CD4-positive, alpha-beta T cell (primary cell): ENCODE measurements around the gene THRB. TPM values are rescaled to one million over a fixed set of nuclear protein-coding genes. Genes with fewer than 3 reads are reported as not detected.

Experiments
- ATAC-seq: fragments of 200-7000 bp; cut with Tn5 transposase; one replicate; pipeline ENCODE4 v1.10.0; 2022; ENCODE audit warnings: mild to moderate bottlenecking; ENCODE audit not compliant: poor library complexity
- CTCF ChIA-PET: fragments of 350-600 bp; sonication (Branson Sonifier 250); formaldehyde crosslinking; loops from one replicate; lab custom pipeline; 2021; ENCODE audit warnings: antibody characterized with exemption, inconsistent platforms; lab: Charles Lee
- POLR2A ChIA-PET: fragments of 350-600 bp; sonication (Branson Sonifier 250); formaldehyde crosslinking; loops from one replicate; lab custom pipeline; 2021; ENCODE audit warnings: antibody characterized with exemption, inconsistent platforms; lab: Charles Lee
- DNase-seq, 14 experiments: peaks; one replicate each; pipeline ENCODE4 v3.0.0-alpha.2; 2013 to 2020; ENCODE audit warnings: mixed read lengths in 2 of 14
- H3K27ac ChIP-seq, 2 donors: one replicate each; pipeline versions ENCODE4 v1.5.1 to v1.7.0; 2013; ENCODE audit warnings: low read length in 2 of 2, low read depth in 1 of 2, mild to moderate bottlenecking in 1 of 2
- H3K27me3 ChIP-seq, 2 experiments: 1 replicate in 1 of 2; 2 replicates in 1 of 2; pipeline versions ENCODE4 v1.6.1 to v1.7.0; 2013; ENCODE audit warnings: low read length in 2 of 2, control low read depth in 1 of 2, mild to moderate bottlenecking in 1 of 2, moderate library complexity in 1 of 2; ENCODE audit not compliant: insufficient read depth in 2 of 2, control insufficient read depth in 1 of 2
- H3K36me3 ChIP-seq: one replicate; pipeline ENCODE4 v1.6.1; 2013; ENCODE audit warnings: low read length, control low read depth; ENCODE audit not compliant: insufficient read depth
- H3K4me1 ChIP-seq: one replicate; pipeline ENCODE4 v1.6.1; 2013; ENCODE audit warnings: low read length, control low read depth; ENCODE audit not compliant: insufficient read depth
- H3K4me3 ChIP-seq: one replicate; pipeline ENCODE4 v1.5.1; 2013; ENCODE audit warnings: mild to moderate bottlenecking, low read length, moderate library complexity
- H3K9me3 ChIP-seq, 2 experiments: 1 replicate in 1 of 2; 2 replicates in 1 of 2; pipeline versions ENCODE4 v1.6.1 to v1.7.0; 2013; ENCODE audit warnings: low read length in 2 of 2, mild to moderate bottlenecking in 2 of 2, control low read depth in 1 of 2, moderate library complexity in 1 of 2; ENCODE audit not compliant: control insufficient read depth in 1 of 2, insufficient read depth in 1 of 2
- H3K27ac Mint-ChIP-seq: one replicate; pipeline ENCODE4 v1.8.0; 2020; ENCODE audit warnings: mixed read lengths
- H3K27me3 Mint-ChIP-seq: one replicate; pipeline ENCODE4 v1.8.0; 2021; ENCODE audit warnings: mixed read lengths
- H3K36me3 Mint-ChIP-seq: one replicate; pipeline ENCODE4 v1.8.0; 2021; ENCODE audit warnings: low read depth, mixed read lengths
- H3K4me1 Mint-ChIP-seq: one replicate; pipeline ENCODE4 v1.8.0; 2021; ENCODE audit warnings: low read depth, mixed read lengths
- H3K4me3 Mint-ChIP-seq: one replicate; pipeline ENCODE4 v1.8.0; 2020; ENCODE audit warnings: mild to moderate bottlenecking, mixed read lengths
- H3K9me3 Mint-ChIP-seq: one replicate; pipeline ENCODE4 v1.8.0; 2020; ENCODE audit warnings: mixed read lengths
- CTCF ChIP-seq: fragments of 200-600 bp; IDR thresholded peaks from one replicate; pipeline ENCODE4 v1.8.0; 2022; ENCODE audit warnings: antibody characterized with exemption, mild to moderate bottlenecking
- intact Hi-C, 2 experiments: fragments of 100-400 bp; cut with DNase I in 1 of 2; cut with micrococcal nuclease in 1 of 2; formaldehyde crosslinking; loops; one replicate each; pipeline versions ENCODE4 v1.15.1 to v1.9.0; 2023 to 2025; cut with DNase I, micrococcal nuclease
- total RNA-seq, 174 experiments: library from RNA in 2 of 174; stranded (reverse) in 2 of 174; gene quantifications; one replicate each; pipeline ENCODE4 v1.2.3 and lab custom pipeline; 2021 to 2026

The THRB gene
- total RNA-seq, 2 experiments from 2014 or later, result not detected

- Mint-ChIP-seq H3K9me3 (no peaks in the 10 kb centered on the region), H3K4me3 (no peak overlapping the region), H3K36me3 (no peaks in the 10 kb centered on the region), H3K27me3 (no peaks in the 10 kb centered on the region), H3K27ac (no peak overlapping the region), H3K4me1 (no peaks in the 10 kb centered on the region)
- no peak for TF ChIP-seq CTCF
- DNase-seq, result peak in 3 of 14 experiments; percentile 6 to 38 (median 37)
- POLR2A ChIA-PET, result no interaction called here
- ATAC-seq, result no peak
- Histone ChIP-seq H3K4me1 (no peaks in the 10 kb centered on the region), H3K27me3 (no peaks in the 10 kb centered on the region), H3K4me3 (no peak overlapping the region), H3K9me3 (no peaks in the 10 kb centered on the region), H3K36me3 (no peaks in the 10 kb centered on the region), H3K27ac (no peak overlapping the region)
- CTCF ChIA-PET, result no interaction called here
- intact Hi-C loops, result no loop called here
Observed at GRCh38 chr3:24483873-24484272, 10.8 kb downstream of the THRB start.

- intact Hi-C loops, result no loop called here
- Mint-ChIP-seq H3K36me3 (no peaks in the 10 kb centered on the region), H3K27ac (no peak overlapping the region), H3K4me3 (no peak overlapping the region), H3K4me1 (no peaks in the 10 kb centered on the region), H3K9me3 (no peaks in the 10 kb centered on the region), H3K27me3 (no peaks in the 10 kb centered on the region)
- ATAC-seq (no peak), DNase-seq (no peak)
- CTCF ChIA-PET, result no interaction called here
- no peak for TF ChIP-seq CTCF
- H3K27me3 ChIP-seq, result no peaks in the 10 kb centered on the region
- H3K4me1 ChIP-seq, result no peaks in the 10 kb centered on the region
- H3K27ac ChIP-seq, result no peak overlapping the region
- no peaks in the 10 kb centered on the region for H3K36me3 ChIP-seq
- H3K4me3 ChIP-seq, result no peak overlapping the region
- POLR2A ChIA-PET, result no interaction called here
- no peaks in the 10 kb centered on the region for H3K9me3 ChIP-seq
Observed at GRCh38 chr3:24482096-24482705, 12.4 kb downstream of the THRB start.

GRCh38 chr3:24481193-24481592 is 13.5 kb downstream of the THRB start:
- Mint-ChIP-seq H3K4me1 (no peaks in the 10 kb centered on the region), H3K27ac (no peak overlapping the region), H3K4me3 (no peak overlapping the region), H3K27me3 (no peaks in the 10 kb centered on the region), H3K9me3 (no peaks in the 10 kb centered on the region), H3K36me3 (no peaks in the 10 kb centered on the region)
- Histone ChIP-seq H3K4me1 (no peaks in the 10 kb centered on the region), H3K9me3 (no peaks in the 10 kb centered on the region), H3K27me3 (no peaks in the 10 kb centered on the region), H3K36me3 (no peaks in the 10 kb centered on the region), H3K4me3 (no peak overlapping the region), H3K27ac (no peak overlapping the region)
- ChIA-PET CTCF (no interaction called here), POLR2A (no interaction called here)
- DNase-seq, result no peak
- ATAC-seq, result no peak
- TF ChIP-seq CTCF, result no peak
- intact Hi-C loops, result no loop called here
